ENCODE data around the gene COX17. TPM values are rescaled to one million over a fixed set of nuclear protein-coding genes. Genes with fewer than 3 reads are reported as not detected.

Gene COX17
- polyA plus RNA-seq, 1 of the 3 experiments (the other 2 are of a cell fraction): 21.5 TPM

- POLR2A ChIA-PET: no interaction called here
- 100% methylated on average over 2 of the region's 2 CpGs for WGBS (ENCODE audit: low lambda C conversion rate)
- no peaks in the 10 kb centered on the region for H3K27me3 ChIP-seq (ENCODE audit: insufficient read depth)
- no peak overlapping the region for H3K4me2 ChIP-seq
- H3K4me1 ChIP-seq (ENCODE audit: control insufficient read depth in 1 of 2, insufficient read depth in 2 of 2, low read depth in 1 of 2, low read length in 1 of 2): peaks cover 33 to 46% of the 10 kb centered on the region in 2 experiments
- H3F3A ChIP-seq (replicated peaks; ENCODE audit: insufficient read depth): peaks cover 43% of the 10 kb centered on the region
- no peaks in the 10 kb centered on the region for H3K79me2 ChIP-seq (ENCODE audit: insufficient read depth)
- no peak for DNase-seq
- no peak overlapping the region for H3K9ac ChIP-seq
- H2AFZ ChIP-seq (ENCODE audit: low read depth): no peak overlapping the region
- H3K9me2 ChIP-seq: no peaks in the 10 kb centered on the region
- no peaks in the 10 kb centered on the region for H4K20me1 ChIP-seq (ENCODE audit: insufficient read depth)
- CTCF ChIA-PET: interaction anchor here (1.7 kb wide), 1 partner anchor 31 kb away, joined by 4 read pairs; no protein-coding TSS in a partner anchor
- no peak overlapping the region for H3K4me3 ChIP-seq (ENCODE audit: low read depth in 2 of 2, low read length in 1 of 2)
- no peak for TF ChIP-seq NFIC (IDR thresholded peaks at IDR 0.05; ENCODE audit: borderline replicate concordance)
- no peak for TF ChIP-seq TEAD4 (IDR thresholded peaks at IDR 0.05; ENCODE audit: borderline replicate concordance, insufficient read depth)
- no peak for TF ChIP-seq TAF1 (IDR thresholded peaks at IDR 0.05; ENCODE audit: borderline replicate concordance, low read depth, low read length)
- no peak for TF ChIP-seq FOXJ3 (CRISPR knock-in tag; IDR thresholded peaks at IDR 0.05)
- TF ChIP-seq CTCF (IDR thresholded peaks at IDR 0.05): no peak
- TF ChIP-seq ELF1 (IDR thresholded peaks at IDR 0.05): no peak
- TF ChIP-seq USF2 (IDR thresholded peaks at IDR 0.05; ENCODE audit: borderline replicate concordance, low read depth, low read length): no peak
- no peak for TF ChIP-seq MXI1 (IDR thresholded peaks at IDR 0.05; ENCODE audit: low read depth, low read length)
- TF ChIP-seq SMC3 (IDR thresholded peaks at IDR 0.05; ENCODE audit: low read depth, low read length): no peak
- TF ChIP-seq FOSL2 (IDR thresholded peaks at IDR 0.05; ENCODE audit: borderline replicate concordance, low read depth): no peak
- no peak for TF ChIP-seq EP300 (IDR thresholded peaks at IDR 0.05; ENCODE audit: borderline replicate concordance in 1 of 2, low read depth in 1 of 2, low read length in 1 of 2)
- TF ChIP-seq RXRA (IDR thresholded peaks at IDR 0.05; ENCODE audit: borderline replicate concordance, low read depth): no peak
- peaks cover 4 to 19% of the 10 kb centered on the region in 2 experiments for H3K36me3 ChIP-seq (replicated peaks in 1 of 2; ENCODE audit: control insufficient read depth in 1 of 2, insufficient read depth in 2 of 2, low read length in 1 of 2)
- H3K27ac ChIP-seq (ENCODE audit: low read depth in 2 of 2, low read length in 1 of 2): peak overlapping the region in 1 of 2 experiments; percentile 100; a peak in 2 of 4 replicates
- no peaks in the 10 kb centered on the region for H3K9me3 ChIP-seq
Measured at GRCh38 chr3:119641416-119641815, 35.8 kb downstream of the COX17 start.

GRCh38 chr3:119639494-119640350, 37.5 kb downstream of the COX17 start:
- ChIA-PET CTCF (interaction anchor here (0.9 to 1.7 kb wide), 4 partner anchors 9 to 41 kb away, joined by 3 to 8 read pairs (median 3); no protein-coding TSS in a partner anchor), POLR2A (interaction anchor here (1.0 to 1.6 kb wide), 3 partner anchors 21 to 307 kb away, joined by 4 to 6 read pairs (median 4); partner anchors contain the start of genes POPDC2 and TMEM39A)
- DNase-seq: peak; percentile 62
- no peak overlapping the region for H3K4me3 ChIP-seq (ENCODE audit: low read depth in 2 of 2, low read length in 1 of 2)
- H3K9me2 ChIP-seq: no peaks in the 10 kb centered on the region
- H3K27ac ChIP-seq (ENCODE audit: low read depth in 2 of 2, low read length in 1 of 2): peak overlapping the region; percentile 99 to 100
- peak overlapping the region; percentile 59; the same call in 1 of the 2 replicates for H3K4me2 ChIP-seq
- no peaks in the 10 kb centered on the region for H4K20me1 ChIP-seq (ENCODE audit: insufficient read depth)
- H3K36me3 ChIP-seq (replicated peaks in 1 of 2; ENCODE audit: control insufficient read depth in 1 of 2, insufficient read depth in 2 of 2, low read length in 1 of 2): peaks cover 4 to 14% of the 10 kb centered on the region in 2 experiments
- H3K79me2 ChIP-seq (ENCODE audit: insufficient read depth): no peaks in the 10 kb centered on the region
- no peaks in the 10 kb centered on the region for H3K9me3 ChIP-seq
- peak overlapping the region; percentile 71; the same call in 1 of the 2 replicates for H3K9ac ChIP-seq
- peaks cover 42 to 46% of the 10 kb centered on the region in 2 experiments for H3K4me1 ChIP-seq (ENCODE audit: control insufficient read depth in 1 of 2, insufficient read depth in 2 of 2, low read depth in 1 of 2, low read length in 1 of 2)
- WGBS (ENCODE audit: low lambda C conversion rate): 17% methylated on average over 2 of the region's 2 CpGs
- H2AFZ ChIP-seq (ENCODE audit: low read depth): peak overlapping the region; percentile 43; the same call in 1 of the 2 replicates
- peaks cover 43% of the 10 kb centered on the region for H3F3A ChIP-seq (replicated peaks; ENCODE audit: insufficient read depth)
- no peaks in the 10 kb centered on the region for H3K27me3 ChIP-seq (ENCODE audit: insufficient read depth)
- TF ChIP-seq TCF12 (IDR thresholded peaks at IDR 0.05) (peak; percentile 82), USF1 (IDR thresholded peaks at IDR 0.05; ENCODE audit: borderline replicate concordance, low read depth) (no peak), MAX (IDR thresholded peaks at IDR 0.05; ENCODE audit: low read depth) (no peak), PBX3 (IDR thresholded peaks at IDR 0.05) (peak; percentile 2; the same call in 1 of the 2 replicates), TEAD4 (IDR thresholded peaks at IDR 0.05; ENCODE audit: borderline replicate concordance, insufficient read depth) (no peak), TAF1 (IDR thresholded peaks at IDR 0.05; ENCODE audit: borderline replicate concordance, low read depth, low read length) (no peak), SMC3 (IDR thresholded peaks at IDR 0.05; ENCODE audit: low read depth, low read length) (no peak), JUND (IDR thresholded peaks at IDR 0.05) (peak; percentile 36), RAD21 (IDR thresholded peaks at IDR 0.05; ENCODE audit: low read length) (peak; percentile 17; the same call in 1 of the 2 replicates), FOXM1 (IDR thresholded peaks at IDR 0.05; ENCODE audit: low read depth) (no peak), NFIC (IDR thresholded peaks at IDR 0.05; ENCODE audit: borderline replicate concordance) (no peak), USF2 (IDR thresholded peaks at IDR 0.05; ENCODE audit: borderline replicate concordance, low read depth, low read length) (no peak), GABPA (IDR thresholded peaks at IDR 0.05; ENCODE audit: low read depth) (no peak)
